Measurements from ENCODE around the gene AK8. TPM values are rescaled to one million over a fixed set of nuclear protein-coding genes. Genes with fewer than 3 reads are reported as not detected.

AK8 gene, protein sequence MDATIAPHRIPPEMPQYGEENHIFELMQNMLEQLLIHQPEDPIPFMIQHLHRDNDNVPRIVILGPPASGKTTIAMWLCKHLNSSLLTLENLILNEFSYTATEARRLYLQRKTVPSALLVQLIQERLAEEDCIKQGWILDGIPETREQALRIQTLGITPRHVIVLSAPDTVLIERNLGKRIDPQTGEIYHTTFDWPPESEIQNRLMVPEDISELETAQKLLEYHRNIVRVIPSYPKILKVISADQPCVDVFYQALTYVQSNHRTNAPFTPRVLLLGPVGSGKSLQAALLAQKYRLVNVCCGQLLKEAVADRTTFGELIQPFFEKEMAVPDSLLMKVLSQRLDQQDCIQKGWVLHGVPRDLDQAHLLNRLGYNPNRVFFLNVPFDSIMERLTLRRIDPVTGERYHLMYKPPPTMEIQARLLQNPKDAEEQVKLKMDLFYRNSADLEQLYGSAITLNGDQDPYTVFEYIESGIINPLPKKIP
- total RNA-seq (under 1 TPM in 1 of 5 donors, not detected in 4; 0.89 TPM), polyA plus RNA-seq (under 1 TPM in 2 of 3 donors, not detected in 1; 0.56 to 0.60 TPM)
- long read RNA-seq, donor 1, result 0 reads
- long read RNA-seq, donor 2, result 0 reads
- long read RNA-seq, donor 3, result 0 reads
- long read RNA-seq, donor 4, result 0 reads
- long read RNA-seq, donor 5, result 0 reads
- long read RNA-seq, donor 6, result 0 reads
- long read RNA-seq, donor 7, partial matches to known transcripts, result 0 of 6 reads
- long read RNA-seq, donor 7, other reads (novel, unspliced or antisense), result 5 of 6 reads
- long read RNA-seq, donor 8, result 0 reads
- long read RNA-seq, donor 9, result 0 reads
- long read RNA-seq, donor 10, result 0 reads

GRCh38 chr9:132877824-132878694 lies at the start of gene AK8:
AK8 (minus strand) TSS chr9:132878284; CDS start chr9:132878255, 29 bp downstream.
- DNase-seq, result peak; percentile 78 to 94
- Histone ChIP-seq H3K27ac (peak within 1 kb of the TSS; percentile 55 to 89 (median 84)), H3K4me1 (peaks cover 6 to 27% (median 22%) of the 10 kb centered on the region in 4 donors), H3K9me3 (no peaks in the 10 kb centered on the region), H3K27me3 (no peaks in the 10 kb centered on the region), H3K36me3 (no peaks in the 10 kb centered on the region), H3K4me3 (peak within 1 kb of the TSS; percentile 74 to 98 (median 86))
- intact Hi-C loops (cut with DNase I; ENCODE audit: low total_unique reads), result no loop called here
- 1 to 6% (median 1%) methylated on average over 18 to 89 of the region's 89 CpGs for WGBS, 5 donors
- TF ChIP-seq POLR2AphosphoS5 (IDR thresholded peaks at IDR 0.05), result peak; percentile 32 to 80 (median 48)
- TF ChIP-seq, protein P1, sequence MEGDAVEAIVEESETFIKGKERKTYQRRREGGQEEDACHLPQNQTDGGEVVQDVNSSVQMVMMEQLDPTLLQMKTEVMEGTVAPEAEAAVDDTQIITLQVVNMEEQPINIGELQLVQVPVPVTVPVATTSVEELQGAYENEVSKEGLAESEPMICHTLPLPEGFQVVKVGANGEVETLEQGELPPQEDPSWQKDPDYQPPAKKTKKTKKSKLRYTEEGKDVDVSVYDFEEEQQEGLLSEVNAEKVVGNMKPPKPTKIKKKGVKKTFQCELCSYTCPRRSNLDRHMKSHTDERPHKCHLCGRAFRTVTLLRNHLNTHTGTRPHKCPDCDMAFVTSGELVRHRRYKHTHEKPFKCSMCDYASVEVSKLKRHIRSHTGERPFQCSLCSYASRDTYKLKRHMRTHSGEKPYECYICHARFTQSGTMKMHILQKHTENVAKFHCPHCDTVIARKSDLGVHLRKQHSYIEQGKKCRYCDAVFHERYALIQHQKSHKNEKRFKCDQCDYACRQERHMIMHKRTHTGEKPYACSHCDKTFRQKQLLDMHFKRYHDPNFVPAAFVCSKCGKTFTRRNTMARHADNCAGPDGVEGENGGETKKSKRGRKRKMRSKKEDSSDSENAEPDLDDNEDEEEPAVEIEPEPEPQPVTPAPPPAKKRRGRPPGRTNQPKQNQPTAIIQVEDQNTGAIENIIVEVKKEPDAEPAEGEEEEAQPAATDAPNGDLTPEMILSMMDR (IDR thresholded peaks at IDR 0.05), result no peak

- 86 to 92% (median 91%) methylated on average over 7 of the region's 7 CpGs for WGBS, 5 donors
These were observed 49.6 kb upstream of the AK8 start for GRCh38 chr9:132927704-132928103.

GRCh38 chr9:132923346-132923902 lies 45.3 kb upstream of the AK8 start:
- peaks cover 62 to 100% (median 100%) of the 10 kb centered on the region in 4 donors for H3K36me3 ChIP-seq
- 88 to 91% (median 90%) methylated on average over 9 of the region's 9 CpGs for WGBS, 5 donors

More at GRCh38 chr9:132927704-132928103, 49.6 kb upstream of the AK8 start:
- Histone ChIP-seq H3K27me3 (no peaks in the 10 kb centered on the region), H3K27ac (no peak overlapping the region), H3K36me3 (peaks cover 27 to 80% (median 77%) of the 10 kb centered on the region in 4 donors), H3K9me3 (no peaks in the 10 kb centered on the region), H3K4me3 (no peak overlapping the region), H3K4me1 (no peaks in the 10 kb centered on the region)
- TF ChIP-seq EP300 (IDR thresholded peaks at IDR 0.05) (no peak), POLR2AphosphoS5 (IDR thresholded peaks at IDR 0.05) (no peak)
- TF ChIP-seq, protein P1 (IDR thresholded peaks at IDR 0.05), result no peak
- DNase-seq, result no peak
- intact Hi-C loops (cut with DNase I; ENCODE audit: low total_unique reads), result no loop called here

More at GRCh38 chr9:132923346-132923902, 45.3 kb upstream of the AK8 start:
- DNase-seq, result no peak
- Histone ChIP-seq H3K4me1 (no peaks in the 10 kb centered on the region), H3K9me3 (no peaks in the 10 kb centered on the region), H3K27me3 (no peaks in the 10 kb centered on the region), H3K4me3 (no peak overlapping the region), H3K27ac (no peak overlapping the region)
- TF ChIP-seq POLR2AphosphoS5 (IDR thresholded peaks at IDR 0.05) (no peak), EP300 (IDR thresholded peaks at IDR 0.05) (no peak), POLR2A (IDR thresholded peaks at IDR 0.05) (no peak)
- TF ChIP-seq, protein P1 (IDR thresholded peaks at IDR 0.05), result no peak
- intact Hi-C loops (cut with DNase I; ENCODE audit: low total_unique reads), result no loop called here

All from stomach (tissue), 19 donors.